HG03575 (cell line): ENCODE measurements around the gene RASSF10.

Experiments
- ATAC-seq: cut with Tn5 transposase; IDR thresholded peaks from one replicate; pipeline ENCODE4 v1.9.1; 2021; ENCODE audit not compliant: unreplicated experiment, insufficient number of reproducible peaks, low FRiP score; ENCODE audit errors: extremely low read depth

The RASSF10 gene

DNA sequence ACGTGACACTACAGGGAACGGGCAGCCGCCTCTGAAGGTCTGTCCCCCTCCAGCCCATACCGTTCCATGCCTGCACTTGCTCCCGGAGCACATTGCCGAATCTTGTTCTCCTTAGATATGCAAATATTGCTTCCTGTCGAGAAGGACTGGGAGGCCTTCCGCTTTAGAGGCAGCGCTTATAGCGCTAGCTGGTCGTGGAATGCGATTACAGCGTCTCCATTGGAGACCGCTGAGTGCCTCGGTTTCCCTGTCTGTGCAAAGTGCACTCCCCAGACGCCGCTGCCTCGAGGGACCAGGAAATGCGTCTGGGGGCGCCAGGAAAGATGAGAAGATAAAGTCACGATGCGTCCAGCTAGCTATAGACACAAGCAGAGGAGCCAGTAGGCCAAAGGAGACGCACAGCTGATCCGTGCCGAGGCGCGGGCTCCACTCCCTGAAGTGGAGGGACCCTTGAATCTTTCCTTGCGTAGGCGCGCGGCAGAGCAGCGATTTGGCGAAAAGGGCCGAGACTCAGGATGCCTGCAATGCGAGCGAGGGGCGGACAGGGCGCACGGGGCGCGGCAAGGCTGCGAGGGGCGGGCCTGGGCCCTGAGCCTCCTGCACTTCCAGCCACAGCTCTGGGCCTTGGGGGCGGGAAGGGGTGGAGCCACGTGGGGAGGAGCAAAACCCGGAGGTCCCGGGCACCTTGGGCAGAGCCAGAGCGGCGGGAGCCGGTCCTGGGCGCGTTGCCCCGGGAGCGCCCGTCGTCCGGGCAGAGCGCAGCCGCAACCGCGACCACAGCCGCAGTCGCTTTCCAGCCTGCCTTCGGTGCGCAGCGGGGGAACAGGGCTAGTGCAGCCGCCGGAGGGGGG is at the start of gene RASSF10:
TSS of gene RASSF10 (plus strand) at position 692 of the 851 bp plus-strand sequence. CDS start 261 bp downstream, outside the sequence.
- ATAC-seq = no peak

DNA sequence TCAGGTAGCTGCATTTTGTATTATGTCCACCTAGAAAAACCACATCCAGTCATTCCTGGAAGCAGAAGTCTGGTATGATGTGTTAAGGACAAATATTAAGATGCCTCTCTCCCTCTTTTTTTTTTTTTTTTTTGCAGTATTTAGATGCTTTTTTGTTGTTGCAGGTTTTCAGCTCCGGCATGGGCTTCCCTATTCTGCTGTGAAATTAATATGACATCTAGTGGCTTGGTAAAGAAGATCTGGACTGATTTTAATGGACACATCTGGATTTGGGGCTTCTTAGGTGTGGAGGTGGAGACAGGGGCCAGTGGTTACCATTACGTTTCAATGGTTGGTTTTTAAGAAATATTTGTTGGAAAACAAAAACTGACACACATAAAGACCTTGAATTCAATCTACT is 47.5 kb upstream of the RASSF10 start:
- no peak for ATAC-seq

DNA sequence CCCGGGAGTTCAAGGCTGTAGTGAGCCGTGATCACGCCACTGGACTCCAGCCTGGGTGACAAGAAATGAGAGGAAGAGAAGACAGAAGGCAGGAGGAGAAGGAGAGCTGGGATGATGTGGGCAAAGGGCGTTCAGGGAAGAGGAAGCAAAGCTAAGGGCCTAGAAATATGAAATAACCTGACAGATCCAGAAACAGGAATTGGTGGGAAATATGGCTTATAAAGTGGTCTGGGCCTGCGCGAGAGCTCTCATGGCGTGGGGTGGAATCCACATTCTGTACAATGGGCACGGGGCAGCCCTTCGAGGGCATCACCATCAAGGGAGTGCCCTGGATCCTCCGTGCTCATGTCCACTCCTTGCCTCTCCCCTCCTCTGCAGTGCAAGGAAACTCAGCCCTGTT is 46.8 kb upstream of the RASSF10 start:
- no peak for ATAC-seq

DNA sequence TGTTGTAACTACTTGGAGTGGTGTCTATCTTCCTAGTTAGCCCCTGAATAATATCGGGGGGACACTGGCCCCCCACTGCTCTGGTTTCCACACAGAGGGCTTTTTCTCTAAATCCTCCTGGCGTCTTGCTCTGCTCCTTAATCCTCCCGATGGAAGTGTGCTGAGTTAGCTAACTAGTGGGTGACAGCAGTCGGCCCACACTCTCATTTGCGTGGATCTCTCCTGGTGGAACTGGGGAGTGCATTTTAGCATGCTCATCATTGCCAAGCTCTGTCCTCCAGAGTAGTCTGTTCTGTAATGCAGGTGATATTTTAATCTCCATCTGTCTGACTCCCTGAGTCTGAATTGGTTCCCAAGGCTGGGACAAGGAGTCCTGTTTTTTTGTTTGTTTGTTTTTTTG is 46.1 kb upstream of the RASSF10 start:
- no peak for ATAC-seq

DNA sequence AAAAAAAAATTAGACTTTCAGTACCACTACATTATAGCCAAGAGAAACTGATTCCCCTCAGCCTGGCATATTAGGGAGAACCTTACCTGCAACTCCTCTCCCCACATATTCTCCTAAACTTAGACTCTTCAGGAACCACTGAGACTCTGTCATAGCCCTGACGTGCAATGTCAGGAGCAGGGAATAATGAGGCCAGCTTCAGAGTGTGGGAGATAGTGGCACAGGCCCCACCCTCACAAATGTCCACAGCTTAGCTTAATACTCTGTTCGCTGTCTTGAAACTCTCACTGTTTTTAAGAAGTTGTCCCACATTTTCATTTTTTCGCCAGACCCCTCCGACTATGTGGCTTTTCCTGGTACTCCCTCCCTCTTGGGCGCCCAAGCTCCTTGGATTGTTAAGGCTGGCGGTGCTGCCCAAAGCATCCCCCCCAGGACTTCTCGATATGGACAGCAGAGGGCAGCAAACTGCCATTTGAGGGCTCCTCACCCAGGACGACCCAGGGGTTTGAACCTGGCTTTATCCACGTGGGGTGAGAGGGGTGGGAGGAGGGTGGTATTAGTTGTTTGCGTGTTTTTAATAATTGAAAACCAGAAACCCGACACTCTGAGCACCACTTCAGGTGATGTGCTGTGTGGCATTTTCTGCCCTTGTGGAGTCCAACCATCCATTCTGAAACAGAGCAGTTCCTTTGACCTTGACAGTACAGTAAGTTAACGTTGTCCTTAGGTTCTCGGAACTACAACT is 45.2 kb upstream of the RASSF10 start:
- ATAC-seq = no peak

DNA sequence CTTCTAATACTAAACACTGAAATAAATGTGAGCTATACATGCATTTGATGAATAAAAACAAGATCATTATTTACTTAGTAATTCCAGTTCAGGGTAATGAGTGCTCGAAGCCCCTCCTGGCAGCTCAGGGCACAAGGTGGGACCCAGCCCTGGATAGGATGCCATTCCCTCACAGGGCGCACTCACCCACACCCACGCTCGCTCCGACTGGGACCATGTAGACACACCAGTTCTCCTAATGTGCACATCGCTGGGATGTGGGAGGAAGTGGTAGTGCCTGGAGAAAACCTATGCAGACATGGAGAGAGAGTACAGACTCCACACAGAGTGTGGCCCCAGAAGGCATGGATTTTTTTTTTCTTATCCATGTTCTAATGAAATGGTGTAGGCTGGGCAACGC is 44.5 kb upstream of the RASSF10 start:
- ATAC-seq = no peak

DNA sequence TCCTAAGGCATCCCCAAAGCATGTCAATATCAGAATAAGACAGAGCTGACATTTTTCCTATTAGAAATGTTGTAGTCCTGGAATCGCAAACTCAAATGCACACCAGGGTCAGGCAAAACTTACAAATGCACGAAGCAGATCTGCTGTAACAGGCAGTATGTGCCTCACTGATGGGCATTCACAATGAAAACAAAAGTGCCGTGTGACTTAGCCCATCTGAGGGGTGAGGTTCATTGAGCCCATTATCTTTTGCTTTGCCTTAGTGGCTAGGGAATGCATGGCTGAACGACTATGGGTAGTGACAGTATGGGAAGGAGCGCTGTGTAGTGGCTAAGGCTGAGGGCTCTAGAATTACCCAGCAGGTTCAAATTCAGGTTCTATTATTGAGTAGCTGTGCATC is 43.1 kb upstream of the RASSF10 start:
- no peak for ATAC-seq

DNA sequence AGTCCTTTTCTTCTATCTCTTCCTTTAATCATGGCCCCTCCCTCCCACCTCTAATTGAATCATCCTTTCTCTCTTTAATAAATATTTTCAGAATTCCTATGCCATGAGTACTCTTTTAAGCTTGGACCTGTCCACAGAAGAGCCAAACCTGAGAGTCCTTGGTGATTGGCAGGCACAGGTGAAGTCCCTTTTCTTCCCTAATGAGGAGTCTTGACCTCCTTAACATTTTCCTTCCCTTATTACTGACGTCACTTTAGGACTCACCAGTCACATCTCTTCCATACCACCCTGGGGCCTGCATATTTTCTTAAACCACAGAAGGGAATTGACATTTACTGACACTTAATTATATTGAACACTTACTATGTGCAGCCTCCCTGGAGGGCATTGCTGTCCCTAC is 41.0 kb upstream of the RASSF10 start:
- ATAC-seq = no peak

DNA sequence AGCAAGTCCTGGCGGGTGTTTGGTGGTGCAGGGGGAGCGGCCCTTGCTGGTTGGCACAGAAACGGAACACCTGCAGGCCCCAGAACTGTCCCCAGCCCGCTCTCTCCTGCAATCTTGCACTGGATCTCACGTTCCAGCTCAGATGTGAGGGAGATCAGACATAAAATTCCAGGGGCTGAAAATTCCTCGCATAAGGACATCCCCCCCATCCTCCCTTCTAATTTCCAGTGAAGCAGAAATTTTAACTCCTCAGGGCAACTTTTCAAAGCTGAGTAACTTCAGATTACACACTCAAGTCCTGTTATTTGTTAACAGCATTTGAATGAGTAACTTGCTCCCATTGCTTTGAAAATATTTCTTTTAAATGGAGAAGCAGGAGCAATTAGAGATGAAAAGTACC is 40.3 kb upstream of the RASSF10 start:
- ATAC-seq = no peak

DNA sequence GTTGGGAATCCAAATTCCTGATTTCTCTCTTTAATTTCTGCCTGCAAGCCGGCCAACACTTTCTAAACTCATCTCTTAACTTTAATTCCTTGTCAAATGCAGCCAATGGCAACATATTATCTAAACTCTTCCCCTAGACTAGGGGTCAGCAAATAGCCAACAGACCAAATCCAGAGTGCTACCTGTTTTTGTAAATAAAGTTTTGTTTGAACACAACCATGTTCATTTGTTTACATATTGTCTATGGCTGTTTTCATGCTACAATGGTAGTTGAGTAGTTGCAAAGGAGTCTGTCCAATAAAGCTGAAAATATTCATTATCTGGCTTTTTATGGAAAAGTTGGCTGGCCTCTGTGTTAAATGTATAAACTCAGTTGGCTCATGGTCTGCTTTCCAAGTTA is 37.2 kb upstream of the RASSF10 start:
- no peak for ATAC-seq

DNA sequence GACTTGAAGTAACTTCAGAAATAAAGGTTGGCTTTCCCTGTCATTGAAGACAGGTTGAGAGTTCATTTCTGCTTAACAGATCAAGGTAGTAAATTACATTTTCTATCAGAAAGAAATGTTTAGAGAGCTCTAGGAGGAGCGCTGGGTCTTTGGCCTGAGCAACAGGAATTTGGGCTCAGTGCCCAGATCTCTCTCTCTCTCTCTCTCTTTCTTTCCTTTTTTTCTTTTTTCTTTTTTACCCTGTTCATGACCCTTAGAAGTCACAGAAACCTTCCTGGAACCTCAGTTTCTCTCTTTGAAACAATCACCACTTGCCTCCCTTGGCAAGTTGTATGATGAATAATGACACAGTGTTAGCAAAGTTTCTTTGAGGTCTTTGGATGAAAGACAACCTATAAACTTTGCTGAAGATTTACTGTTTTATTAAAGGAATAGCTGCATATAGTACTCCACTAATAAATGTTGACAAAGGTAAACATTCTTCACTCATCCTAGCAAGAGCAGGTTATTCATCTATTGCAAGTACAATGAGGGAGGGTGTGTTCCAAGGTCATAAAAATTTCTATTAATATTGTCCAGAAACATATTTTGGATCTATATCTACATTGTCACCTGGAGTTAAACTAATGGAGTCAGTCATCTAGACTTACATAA is 35.5 kb upstream of the RASSF10 start:
- no peak for ATAC-seq

DNA sequence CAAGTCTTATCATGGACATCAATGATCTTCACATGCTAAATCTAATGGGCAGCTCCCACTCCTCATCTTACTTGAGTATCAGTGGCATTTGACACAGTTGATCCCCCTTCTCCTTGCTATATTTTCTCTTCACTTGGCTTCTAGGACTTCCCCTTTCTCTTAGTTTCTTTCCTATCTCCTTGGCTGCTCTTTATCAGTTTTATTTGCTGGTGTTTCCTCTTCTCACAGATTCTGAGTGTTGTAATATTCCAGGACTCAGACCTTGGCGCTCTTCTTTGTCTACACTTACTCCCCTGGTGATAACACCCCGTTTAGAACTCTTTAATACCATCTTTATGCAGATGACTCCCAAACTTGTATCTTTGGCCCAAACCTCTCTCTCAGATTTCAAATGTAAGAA is 33.9 kb upstream of the RASSF10 start:
- no peak for ATAC-seq

DNA sequence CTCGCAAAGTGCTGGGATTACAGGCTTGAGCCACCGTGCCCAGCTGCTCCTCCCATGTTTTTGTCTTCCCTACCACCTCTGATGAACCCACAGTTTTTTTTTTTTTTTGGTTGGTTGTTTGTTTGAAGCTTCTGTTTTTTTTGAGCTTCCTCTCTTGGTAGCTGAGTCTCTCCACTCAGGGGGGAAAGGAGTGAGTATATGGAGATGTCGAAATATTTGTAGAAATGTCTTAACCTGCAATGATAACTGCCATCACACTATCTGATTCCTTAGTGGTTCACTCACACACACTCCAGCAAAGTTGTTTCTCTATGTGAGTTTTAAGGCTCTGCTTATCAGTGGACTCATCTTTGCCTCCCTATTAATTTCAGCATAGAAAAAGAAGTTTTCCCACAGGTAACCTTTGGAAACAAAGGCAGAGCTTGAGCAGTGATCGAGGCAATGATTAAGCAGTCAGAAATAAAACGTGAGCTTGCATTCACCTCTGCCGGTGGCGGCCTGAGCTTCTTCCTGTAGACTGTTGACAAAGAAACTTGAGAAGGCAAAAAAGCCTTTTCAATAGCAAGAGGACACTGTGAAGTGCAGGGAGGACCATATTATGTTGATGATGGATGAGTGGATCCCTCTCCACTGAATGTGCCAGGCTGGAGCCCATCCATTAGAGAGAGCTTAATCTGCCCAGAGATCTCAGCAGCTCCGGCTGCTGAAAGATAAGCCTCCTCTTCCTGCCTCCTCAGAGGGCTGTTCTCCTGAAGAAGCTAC is 29.0 kb upstream of the RASSF10 start:
- no peak for ATAC-seq

DNA sequence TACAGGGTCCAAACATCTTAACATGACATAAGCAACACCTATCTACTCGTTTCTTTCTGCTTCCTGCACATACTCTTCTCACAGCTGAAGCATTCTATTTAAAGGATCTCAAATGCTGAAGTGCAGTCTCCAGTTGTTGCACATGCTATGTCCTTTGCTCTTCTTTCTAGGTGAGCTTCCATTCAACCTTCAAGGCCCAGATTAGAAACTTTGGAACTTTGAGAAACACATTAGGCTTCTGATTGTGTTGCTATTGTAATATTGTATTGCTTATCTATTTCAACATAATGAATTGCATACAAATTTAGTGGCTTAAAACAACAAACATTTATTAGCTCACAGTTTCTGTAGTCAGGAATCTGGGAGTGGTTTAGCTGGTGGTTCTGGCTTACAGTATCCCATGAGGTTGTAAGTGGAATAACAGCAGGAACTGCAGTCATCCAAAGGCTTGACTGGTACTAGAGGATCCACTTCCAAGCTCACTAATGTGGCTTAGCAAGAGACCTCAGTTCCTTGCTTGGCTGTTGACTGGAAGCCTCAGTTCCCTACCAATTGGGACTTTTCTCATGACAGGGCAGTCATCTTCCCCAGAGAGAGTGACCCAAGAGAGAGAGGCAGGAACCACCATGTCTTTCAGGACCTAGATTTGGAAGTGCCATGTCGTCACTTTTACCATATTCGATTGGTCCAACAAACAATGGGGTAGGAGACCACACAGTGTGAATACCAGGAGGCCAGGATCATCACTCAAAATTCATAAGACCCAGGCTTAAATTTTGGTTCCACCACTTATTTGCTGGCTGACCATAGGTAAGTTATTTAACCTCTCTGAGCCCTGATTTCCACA is 27.2 kb upstream of the RASSF10 start:
- no peak for ATAC-seq

DNA sequence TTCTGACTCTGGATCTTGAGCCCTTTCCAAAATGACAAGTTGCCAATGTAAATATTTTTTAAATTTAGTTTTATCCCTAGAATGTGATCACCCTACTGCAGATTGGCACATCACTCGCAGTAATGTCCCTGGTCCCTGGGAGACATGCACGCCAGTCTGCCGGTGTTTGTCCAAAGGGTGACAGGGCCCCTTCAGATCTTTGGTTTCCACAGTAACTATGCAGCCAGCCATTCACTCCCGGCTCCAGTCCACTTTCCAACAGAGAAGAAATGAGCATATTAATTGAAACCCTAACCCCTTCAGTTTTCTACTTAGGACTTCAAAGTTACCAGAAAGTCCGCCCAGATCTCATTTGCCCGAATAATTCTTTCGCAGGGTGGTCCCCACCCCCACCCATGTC is 25.8 kb upstream of the RASSF10 start:
- ATAC-seq = no peak

DNA sequence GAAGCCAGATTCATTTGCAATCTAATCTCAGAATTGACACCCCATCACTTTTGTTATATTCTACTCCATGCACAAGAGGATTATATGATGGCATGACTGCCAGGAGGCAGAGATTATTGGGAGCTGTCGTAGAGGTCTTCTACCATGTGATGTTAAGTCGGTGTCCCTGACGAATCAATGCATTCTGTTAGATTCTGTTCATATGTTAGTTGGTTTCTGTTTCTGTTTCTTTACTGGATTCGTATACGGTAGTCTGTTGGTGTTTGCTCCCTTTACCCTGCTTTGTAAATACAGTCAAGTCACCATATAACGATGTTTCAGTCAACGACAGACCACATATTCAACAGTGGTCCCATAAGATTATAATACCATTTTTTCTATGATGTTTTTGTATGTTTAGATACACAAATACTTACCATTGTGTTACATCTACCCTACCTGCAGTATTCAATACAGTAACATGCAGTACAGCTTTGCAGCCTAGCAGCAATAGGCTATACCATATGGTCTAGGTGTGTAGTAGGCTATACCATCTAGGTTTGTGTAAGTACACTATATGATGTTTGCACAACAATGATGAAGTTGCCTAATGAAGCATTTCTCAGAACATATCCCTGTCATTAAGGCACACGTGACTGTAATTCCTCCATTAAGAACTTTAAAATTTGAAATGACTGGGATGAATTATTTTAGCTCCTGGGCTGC is 22.8 kb upstream of the RASSF10 start:
- ATAC-seq = no peak

DNA sequence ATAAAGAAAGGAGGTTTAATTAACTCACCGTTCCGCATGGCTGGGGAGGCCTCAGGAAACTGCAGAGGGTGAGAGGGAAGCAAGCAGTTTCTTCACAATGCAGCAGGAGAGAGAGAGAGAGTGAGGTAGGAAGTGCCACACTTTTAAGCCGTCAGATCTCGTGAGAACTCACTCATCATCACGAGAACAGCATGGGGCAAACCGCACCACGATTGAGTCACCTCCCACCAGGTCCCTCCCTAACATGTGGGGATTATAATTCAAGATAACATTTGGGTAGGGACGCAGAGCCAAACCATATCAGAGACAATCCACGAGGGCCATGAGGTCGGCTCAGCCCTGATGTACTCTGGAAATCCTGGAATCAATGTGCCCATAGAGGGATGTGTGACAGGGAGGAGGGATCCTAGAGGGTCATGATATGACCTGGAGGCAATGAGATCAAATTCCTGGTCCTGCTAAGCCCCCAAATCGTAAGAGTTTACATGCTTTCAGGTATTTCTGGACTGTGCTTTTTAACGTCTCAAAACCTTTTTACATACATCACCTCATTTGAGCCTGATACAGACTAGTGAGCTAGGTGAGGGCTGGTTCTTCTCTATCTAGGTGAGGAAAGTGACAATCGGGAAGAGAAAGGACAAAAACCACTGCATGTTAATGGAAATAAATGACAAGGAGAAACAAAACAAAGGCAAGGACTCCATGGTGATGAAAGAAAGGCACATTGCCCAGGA is 19.5 kb upstream of the RASSF10 start:
- ATAC-seq = no peak
